Erythroblast (primary cell): Measurements from ENCODE around the gene RPL10A.

Source experiments
- GATA1 ChIP-seq: IDR thresholded peaks from 2 replicates; pipeline ENCODE4 v1.6.1; 2011; ENCODE audit warnings: low read depth, mild to moderate bottlenecking, control low read depth, low read length, moderate library complexity
- POLR2A ChIP-seq: IDR thresholded peaks from 2 replicates; pipeline ENCODE4 v1.6.1; 2011; ENCODE audit warnings: mild to moderate bottlenecking, low read length

GRCh38 chr6:35478259-35478658 lies 10.1 kb downstream of the RPL10A start:
- TF ChIP-seq POLR2A (no peak), GATA1 (no peak)
